NCI-H82 treated with DMSO at 0.1 percent for 48 hours (cell line): ENCODE measurements around the gene HIRIP3.

Experiments
- DNase-seq: peaks from one replicate; lab custom pipeline; 2025; ENCODE audit not compliant: unreplicated experiment; lab: John Stamatoyannopoulos, UW

Gene HIRIP3

DNA sequence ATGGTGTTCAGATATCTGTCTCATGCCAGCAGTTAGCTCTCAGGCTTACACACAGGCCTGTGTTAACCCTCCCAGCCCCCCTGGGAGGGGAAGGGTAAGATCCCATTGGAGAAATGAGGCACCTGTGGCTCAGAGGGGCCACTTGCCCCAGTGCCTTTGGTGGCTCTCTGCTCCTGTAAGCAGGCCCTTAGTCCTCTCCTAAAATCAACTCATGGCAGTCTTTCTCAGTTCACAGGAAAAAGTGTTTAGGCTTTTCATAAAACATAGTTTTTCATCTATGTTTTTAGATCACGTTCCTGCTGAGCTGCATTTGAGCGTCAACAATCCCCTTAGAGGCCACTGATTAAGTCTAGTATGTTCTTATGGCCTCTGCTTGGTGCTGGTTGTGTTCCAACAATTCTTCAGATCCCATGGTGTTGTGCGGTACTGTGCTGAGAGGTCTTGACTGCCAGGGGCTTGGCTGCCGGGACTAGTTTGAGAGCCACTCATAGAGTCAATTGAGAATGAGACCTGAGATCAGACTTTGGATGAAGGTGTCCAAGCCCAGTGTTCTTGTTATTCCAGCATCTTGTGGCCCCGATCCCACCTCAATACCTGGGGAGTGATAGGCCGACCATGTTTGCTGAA, 11.2 kb downstream of the HIRIP3 start:
- no peak for DNase-seq

DNA sequence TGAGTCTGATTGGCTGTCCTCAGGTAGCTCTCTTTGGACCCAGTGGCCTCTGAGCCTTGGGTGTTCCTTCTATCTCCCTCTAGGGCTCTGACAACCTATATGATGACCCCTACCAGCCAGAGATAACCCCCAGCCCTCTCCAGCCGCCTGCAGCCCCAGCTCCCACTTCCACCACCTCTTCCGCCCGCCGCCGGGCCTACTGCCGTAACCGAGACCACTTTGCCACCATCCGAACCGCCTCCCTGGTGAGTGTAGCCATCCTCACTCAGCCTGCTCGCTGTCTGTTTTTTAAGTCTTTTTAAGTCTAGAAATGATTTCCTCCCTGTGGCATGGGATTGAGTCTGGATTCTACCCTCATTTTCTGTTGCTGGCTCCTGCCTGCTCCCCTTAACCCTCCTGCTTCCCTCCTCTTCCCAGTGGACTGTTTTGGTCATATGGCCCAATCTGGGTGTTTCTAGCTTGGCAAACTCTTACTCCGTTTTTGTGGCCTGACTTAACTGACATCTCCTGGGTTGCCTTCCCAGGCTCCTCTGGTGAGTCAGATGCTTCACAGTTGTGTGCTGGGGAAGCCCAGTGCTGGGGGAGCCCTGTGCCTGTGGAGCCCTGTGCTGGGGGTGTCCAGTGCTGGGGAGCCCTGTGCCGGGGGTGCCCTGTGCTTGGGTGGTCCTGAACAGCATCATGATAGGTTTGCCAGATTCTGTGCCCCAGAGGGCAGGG, 11.8 kb downstream of the HIRIP3 start:
- no peak for DNase-seq

DNA sequence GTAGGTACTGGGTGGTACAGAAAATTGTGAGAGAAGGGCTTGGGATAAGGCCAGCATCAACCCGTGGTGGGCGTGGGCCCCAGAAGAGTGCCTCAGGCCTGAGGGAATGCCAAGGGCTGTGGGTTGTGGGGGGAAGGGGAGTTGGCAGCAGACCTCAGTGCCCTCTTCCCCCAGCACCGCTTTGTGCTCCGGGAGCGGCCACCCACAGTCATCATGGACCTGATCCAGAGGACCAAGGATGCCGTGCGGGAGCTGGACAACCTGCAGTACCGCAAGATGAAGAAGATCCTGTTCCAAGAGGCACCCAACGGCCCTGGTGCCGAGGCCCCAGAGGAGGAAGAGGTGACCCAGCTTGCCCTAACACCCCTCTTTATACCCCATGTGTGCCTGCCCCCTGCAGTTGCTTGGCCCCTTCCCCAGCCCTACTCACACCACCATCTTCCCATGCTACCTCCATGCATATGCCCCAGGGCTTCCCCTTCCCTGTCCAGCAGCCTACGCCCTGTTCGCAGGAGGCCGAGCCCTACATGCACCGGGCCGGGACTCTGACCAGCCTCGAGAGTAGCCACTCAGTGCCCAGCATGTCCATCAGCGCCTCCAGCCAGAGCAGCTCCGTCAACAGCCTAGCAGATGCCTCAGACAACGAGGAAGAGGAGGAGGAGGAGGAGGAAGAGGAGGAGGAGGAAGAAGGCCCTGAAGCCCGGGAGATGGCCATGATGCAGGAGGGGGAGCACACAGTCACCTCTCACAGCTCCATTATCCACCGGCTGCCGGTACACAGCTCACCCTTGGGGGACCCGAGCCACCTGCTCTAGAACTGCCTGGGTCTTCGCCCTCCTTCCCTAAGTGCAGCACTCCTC, 12.6 kb downstream of the HIRIP3 start:
- no peak for DNase-seq

DNA sequence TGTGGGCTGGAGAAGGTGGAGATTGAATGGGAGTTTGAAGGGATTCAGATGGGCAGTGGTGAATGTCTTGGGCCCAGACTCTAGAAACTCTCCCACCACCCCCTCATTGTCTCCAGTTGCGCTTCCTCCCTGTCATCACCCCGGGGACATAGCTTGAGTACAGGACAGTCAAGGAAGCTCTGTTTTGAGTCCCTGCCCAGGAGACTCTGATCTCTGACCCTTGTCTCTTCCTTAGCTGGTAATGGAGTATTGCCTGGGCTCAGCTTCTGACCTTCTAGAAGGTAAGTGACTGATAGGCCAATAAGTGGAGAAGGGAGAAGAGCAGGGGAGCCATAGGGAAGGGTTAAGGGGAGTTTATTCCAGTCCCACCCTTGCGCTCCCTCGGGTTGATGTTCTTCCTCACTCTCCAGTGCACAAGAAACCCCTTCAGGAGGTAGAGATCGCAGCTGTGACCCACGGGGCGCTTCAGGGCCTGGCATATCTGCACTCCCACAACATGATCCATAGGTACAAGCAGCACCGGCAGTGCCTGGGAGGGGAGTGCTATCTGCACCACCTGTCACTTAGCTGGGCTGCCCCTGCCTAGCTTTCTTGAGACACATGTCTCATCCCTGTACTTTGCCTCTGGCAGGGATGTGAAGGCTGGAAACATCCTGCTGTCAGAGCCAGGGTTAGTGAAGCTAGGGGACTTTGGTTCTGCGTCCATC, 16.7 kb downstream of the HIRIP3 start:
- no peak for DNase-seq

DNA sequence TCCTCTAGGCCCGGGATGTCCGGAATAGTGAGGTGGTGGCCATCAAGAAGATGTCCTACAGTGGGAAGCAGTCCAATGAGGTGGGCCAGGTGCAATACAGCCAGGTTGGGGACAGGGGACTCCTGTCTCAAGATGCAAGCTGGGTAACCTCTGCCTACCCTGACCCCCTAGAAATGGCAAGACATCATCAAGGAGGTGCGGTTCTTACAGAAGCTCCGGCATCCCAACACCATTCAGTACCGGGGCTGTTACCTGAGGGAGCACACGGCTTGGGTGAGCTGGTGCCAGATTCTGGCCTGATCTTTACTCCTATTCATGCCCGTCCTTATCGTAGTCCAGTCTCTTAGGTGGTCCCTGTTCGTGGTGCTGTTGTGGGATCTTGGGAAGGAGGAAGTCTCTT, 17.3 kb downstream of the HIRIP3 start:
- DNase-seq, result no peak

DNA sequence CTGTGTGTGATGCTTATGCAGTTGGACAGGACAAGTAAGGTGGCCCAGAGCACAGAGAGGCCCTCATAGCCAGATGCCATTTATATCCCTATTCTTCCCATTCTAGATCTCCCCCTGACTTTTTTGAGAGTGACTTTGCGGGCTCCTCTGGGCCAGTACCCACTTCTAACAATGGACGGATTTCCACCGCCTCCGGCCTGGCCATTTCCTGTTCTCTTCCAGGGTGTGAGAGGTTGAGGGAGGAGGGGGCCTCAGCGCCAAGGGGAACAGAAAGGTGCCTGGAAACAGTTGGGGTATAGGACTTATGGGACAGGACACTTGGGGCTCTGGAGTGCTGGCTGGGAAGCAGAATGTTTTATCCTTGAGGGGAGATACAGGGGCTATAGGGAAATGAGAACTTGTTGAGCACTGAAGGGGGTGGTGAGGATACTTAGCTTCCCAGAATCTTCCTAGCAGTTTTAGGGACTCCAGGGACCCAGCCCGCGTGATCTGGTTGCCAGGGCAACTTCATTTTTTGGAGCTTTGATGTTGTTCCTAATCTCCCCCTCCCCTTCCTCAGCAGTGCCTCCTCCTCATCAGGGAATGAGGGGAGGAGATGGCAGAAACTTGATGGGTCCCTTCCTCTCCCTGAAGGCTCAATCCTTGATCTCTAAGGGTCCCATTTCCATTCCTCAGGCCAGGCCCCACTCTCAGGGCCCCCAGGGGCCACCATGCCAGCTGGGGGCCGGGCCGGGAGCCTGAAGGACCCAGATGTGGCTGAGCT, 18.2 kb downstream of the HIRIP3 start:
- no peak for DNase-seq

DNA sequence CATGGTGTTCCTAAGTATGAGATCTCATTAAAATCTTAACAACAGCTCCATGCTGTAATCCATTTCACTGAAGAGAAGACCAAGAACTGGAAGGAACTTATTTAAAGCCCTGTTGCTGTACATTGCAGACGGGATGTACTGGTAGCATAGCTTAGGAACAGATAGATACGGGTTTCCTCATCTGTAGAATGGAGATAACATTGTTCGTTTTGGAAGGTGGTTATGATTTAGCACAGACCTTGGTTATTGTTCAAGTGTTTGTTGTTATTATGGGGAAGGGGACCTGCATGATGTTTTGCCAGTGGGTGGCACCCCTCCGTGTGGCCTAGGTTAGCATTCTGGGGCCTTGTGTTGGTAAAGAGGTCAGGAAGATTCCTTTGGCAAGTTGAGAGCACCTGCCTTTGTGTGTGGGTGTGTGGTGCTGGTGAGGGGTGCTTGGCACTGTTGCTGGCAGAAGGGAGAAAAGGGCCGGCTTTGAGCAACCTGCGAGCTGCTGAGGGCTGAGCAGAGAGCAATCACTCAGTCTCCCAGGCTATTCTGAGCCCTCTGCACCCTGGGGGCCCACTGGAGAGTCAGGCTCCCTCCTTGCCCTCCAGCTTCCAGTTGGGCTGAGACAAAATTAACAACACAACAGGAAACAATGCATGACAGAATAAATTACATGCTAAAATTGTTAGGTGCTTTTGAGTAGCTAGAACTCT, 19.5 kb downstream of the HIRIP3 start:
- DNase-seq, result no peak

DNA sequence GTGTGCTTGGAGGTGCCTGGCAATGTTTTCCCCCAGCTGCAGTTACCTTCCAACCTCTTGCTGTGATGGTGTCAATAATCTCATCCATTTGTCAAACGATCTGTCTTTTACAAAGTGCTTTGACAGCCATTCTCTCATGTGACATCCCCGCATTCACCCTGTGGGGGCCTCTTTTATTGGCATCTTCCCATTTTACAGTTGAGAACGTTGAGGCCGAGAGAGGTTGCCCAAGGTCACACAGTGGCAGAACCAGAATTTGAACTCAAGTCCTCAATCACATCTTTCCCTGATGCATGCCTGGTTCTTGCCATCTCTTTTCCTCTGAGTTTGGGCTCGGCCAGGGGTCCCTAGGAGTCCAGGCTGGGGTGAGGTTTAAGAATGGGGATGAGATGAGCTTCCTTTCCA, 20.3 kb downstream of the HIRIP3 start:
- DNase-seq, result no peak

DNA sequence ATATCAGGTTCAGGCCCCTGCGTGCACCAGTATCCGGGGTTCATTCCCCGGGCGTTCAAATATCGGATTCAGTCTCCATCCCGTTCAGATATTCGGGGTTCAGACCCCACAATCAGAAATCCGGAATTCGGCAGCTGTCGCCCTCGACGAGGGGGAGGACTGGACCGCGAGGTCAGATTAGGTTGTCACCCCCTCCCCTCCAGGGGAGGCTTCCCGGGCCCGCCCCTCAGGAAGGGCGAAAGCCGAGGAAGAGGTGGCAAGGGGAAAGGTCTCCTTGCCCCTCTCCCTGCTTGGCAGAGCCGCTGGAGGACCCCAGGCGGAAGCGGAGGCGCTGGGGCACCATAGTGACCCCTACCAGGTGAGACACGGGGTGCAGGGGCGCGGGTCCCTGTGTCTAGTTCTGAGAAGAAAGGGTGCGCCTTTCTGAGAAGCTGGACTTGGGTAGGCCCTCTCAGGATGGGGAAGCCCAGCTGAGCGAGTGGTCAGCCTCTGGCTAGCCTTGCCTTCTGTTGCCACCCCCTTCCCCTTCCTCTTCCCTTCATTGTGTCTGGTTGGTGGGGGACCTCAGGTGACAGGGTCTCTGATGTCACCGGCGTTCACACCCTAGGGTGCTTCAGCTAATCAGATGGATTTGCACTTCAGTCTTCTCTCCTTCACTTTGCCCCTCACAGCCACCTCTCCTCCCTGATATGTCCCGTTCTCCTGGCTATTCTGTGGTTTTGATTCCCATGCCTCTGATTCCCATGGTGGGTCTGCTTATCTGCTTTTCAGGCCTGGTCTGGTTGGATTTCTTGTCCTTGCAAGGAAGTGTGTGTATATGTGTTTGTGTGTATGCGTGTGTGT, 20.9 kb downstream of the HIRIP3 start:
- DNase-seq, result no peak

DNA sequence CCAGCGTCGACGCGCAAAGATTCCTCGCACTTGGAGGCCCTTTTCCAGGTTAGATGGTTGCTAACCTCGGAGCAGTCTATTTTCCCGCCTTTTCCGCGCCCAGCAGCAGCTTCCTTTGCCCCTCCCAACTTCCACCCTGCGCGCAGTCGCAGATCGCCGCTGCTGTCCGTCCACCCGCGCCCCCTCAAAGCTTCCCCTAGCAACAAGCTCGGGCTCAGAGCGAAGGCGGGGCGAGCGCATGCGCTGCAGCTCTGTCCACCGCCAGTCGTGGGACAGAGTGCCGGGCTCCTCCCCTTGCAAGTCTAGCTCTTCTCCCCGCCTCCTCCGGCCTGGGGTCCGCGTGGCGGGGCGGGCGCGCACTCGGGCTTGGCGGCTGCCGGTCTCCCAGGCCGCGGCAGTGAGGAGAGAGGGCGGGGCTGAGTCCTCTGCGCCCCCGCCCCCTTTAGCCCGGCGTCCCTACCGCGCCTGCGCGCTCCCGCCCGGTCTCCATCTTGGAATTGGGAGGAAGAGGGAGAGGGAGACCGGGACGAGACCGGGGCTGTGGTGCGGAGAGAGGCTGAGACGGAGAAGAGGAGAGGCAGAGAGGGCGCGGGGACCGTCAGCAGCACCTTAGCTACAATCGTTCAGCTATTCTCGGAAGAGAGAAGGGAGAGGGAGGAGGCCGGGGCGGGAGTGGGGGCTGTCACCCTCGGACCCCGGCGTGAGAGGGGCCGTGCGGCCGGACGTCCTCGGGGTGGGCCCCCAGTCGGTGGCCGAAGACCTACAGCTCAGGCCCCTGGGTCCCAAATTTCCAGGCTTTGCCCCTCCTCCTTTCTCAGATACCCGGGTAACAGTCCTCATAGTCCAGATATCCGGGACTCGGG, 21.8 kb downstream of the HIRIP3 start, which contains the start of gene TAOK2:
Gene TAOK2, plus strand, starts transcription at position 485 of the 863 bp plus-strand sequence. CDS start 3,905 bp downstream, outside the sequence.
- peak; percentile 92 for DNase-seq

DNA sequence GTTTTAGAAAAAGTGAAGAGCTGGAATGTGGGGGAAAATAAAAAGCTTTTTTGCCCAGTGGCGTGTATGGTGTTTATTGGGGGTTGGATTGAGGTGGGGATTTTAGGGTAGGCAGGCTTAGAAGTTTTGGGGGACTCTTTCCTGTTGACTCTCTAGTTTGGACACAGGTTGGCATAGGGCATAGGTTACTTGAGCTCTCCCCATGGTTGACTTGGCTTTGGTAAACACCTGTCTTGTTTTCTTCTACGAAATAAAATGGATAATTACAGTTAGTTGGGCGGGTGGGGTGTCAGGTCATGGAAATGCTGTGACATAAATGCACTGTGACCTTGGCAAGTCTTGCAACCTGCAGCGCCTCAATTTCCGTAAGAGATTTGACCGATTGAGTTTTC, 22.4 kb downstream of the HIRIP3 start:
- DNase-seq, result no peak

DNA sequence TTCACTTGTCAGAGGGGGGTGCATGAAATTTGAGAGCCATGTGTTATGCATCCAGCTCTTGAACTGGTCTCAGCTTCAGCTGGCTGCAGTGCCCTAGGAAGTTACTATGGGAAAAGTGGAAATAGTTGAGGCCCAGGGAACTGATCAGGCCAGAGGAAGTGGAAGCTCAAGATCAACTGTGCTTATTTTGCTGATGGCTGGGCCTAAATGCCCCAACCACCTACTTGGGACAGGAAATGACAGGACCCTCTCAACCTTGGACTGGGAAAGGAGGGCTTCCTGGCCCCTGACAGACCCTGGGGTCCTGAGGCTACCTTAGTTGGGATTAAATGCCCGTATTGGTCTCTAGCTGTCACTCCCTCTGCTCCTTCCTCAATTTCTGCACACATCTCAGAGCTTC, 22.9 kb downstream of the HIRIP3 start:
- no peak for DNase-seq

DNA sequence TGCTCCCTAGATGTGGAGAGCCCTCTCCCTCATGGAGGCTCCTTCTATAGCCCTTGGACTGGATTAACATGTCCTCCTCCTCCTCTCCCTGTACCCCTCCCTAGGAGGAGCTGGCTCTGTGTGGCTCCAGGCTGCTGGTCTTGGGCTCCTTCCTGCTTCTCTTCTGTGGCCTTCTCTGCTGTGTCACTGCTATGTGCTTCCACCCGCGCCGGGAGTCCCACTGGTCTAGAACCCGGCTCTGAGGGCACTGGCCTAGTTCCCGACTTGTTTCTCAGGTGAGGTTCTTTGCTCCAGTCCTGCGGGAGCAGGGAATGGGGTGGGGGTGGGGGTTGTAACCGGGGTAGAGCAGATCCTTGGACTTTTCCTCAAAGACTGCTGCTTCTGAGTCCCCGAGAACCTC, 24.1 kb downstream of the HIRIP3 start:
- DNase-seq, result no peak

DNA sequence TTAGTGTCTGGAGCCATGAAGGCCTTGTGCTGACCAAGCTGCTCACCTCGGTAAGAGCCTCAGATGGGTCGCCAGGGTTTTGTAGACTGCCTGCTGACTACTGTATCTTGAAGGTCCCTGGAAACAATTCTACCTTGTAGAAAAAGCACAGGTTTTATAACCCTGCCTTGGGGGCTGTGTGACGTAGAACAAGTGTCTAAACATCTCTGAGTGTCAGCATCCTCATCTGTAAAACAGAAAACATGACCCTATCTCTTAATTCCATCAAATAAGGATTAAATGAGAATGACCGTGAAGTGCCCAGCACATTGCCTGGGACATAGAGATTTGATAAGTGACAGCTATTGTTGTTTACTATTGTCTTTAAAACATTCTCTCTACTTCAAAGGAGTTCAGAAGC, 27.2 kb downstream of the HIRIP3 start:
- DNase-seq, result no peak

DNA sequence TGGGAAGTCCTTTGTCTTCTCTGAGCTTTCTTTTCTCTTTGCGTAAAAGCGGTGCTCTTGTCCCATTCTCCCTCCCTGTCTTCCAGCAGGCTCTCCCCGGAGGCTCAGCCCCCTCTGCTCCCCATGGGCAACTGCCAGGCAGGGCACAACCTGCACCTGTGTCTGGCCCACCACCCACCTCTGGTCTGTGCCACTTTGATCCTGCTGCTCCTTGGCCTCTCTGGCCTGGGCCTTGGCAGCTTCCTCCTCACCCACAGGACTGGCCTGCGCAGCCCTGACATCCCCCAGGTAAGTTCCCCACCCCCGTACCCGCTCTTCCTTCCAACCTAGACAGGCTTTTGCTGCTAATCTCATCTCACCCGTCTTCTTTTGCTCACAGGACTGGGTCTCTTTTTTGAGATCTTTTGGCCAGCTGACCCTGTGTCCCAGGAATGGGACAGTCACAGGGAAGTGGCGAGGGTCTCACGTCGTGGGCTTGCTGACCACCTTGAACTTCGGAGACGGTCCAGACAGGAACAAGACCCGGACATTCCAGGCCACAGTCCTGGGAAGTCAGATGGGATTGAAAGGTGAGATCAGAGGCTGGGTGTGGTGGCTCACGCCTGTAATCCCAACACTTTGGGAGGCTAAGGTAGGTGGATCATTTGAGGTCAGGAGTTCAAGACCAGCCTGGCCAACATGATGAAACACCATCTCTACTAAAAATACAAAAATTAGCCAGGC, 32.2 kb downstream of the HIRIP3 start:
- no peak for DNase-seq

DNA sequence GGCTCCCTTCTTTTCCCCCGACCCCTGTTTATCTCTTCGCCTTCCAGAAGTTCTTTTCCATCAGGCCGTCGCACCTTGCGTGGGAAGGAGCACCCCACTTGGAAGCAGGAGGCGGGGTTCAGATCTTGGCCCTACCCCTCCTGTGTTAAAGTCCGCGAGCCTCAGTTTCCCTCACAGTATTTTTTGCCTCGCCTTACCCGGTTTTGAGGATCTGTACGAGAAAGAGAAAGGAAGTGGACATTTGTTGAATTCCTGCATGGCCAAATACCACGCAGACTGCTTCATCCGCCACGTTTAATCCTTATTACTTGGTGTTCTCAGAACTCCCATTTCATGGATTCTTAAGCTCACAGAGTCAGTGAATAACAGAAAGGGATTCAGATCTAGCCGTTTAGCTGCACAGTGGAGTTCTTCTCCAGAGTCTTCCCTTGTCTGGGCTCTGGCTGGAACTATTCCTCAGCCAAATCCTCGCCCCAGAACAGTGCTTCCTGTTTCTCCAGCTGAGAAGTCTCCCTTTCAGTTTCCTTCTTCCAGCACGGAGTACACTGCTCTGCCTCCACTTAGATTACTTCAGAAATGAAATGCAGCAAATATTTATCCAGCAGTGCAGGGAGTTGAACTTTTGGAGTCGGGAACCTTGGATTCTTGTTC, 32.9 kb downstream of the HIRIP3 start:
- DNase-seq, result no peak
